ENCODE results near the gene NCOA7. TPM values are rescaled to one million over a fixed set of nuclear protein-coding genes. Genes with fewer than 3 reads are reported as not detected.

NCOA7 gene
- total RNA-seq, 1 experiment from 2014 or later, result 13.8 TPM

DNA sequence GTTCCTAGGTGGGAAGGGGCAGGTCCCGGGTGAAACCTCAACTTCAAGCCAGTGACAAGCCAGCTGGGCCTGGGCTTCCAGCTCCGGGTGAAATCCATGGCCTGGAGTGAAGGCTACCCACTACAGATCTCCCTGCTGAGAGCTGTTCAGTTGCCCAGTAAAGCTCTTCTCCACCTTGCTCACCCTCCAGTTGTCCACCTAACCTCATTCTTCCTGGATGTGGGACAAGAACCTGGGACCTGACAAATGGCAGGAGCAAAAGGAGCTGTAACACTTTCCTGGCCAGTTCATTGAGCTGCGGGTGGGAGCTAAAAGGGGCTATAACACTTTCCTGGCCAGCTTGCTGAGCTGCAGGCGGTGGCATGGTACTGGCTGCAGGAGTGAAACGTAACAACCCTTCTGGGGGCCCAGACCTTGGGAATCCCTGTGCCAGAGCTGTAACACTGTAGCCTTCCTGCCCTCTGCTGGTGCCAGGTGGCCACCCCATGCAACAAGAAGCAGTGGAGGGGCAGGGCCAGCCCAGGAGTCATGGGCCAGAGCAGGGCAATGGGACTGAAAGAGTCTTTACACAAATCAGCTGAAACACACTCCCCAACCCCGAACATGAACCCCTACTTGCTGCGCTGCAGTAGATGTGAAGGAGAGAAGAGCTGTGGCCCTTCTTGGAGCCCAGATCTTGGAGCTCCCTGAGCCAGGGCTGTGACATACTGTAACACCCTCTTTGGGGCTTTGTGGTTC is 162.2 kb downstream of the NCOA7 start:
- Histone ChIP-seq H3K27me3 (ENCODE audit: insufficient read depth, low read length) (no peaks in the 10 kb centered on the region), H3K9ac (ENCODE audit: low read length) (no peak overlapping the region), H3K4me1 (ENCODE audit: control insufficient read depth in 1 of 2, insufficient read depth in 2 of 2, low read length in 2 of 2) (peaks cover 8 to 15% of the 10 kb centered on the region in 2 experiments; a peak in 3 of 4 replicates), H3K36me3 (ENCODE audit: control insufficient read depth in 1 of 2, insufficient read depth in 2 of 2, low read length in 2 of 2) (no peaks in the 10 kb centered on the region), H3K4me3 (replicated peaks in 1 of 2; ENCODE audit: low read depth in 1 of 2, low read length in 2 of 2) (no peak overlapping the region), H3K27ac (ENCODE audit: low read depth, low read length) (no peak overlapping the region), H3K9me2 (ENCODE audit: insufficient read depth) (no peaks in the 10 kb centered on the region), H4K20me1 (ENCODE audit: insufficient read depth) (no peaks in the 10 kb centered on the region), H3K79me2 (ENCODE audit: insufficient read depth, low read length) (peaks cover 4% of the 10 kb centered on the region), H3K9me3 (ENCODE audit: control insufficient read depth in 1 of 2, insufficient read depth in 1 of 2, low read depth in 1 of 2, low read length in 2 of 2) (no peaks in the 10 kb centered on the region), H2AFZ (ENCODE audit: low read depth, low read length, poor library complexity, severe bottlenecking) (no peak overlapping the region), H3K4me2 (ENCODE audit: low read length) (no peak overlapping the region)
- POLR2A ChIA-PET, result no interaction called here
- BruUV-seq (replicated peaks), result no TSS peak
- CTCF ChIA-PET, result interaction anchor here (1.2 to 1.9 kb wide), 4 partner anchors 12 to 163 kb away, joined by 3 to 10 read pairs (median 4); partner anchors contain the start of gene NCOA7
- no peak for TF ChIP-seq ZFX (IDR thresholded peaks at IDR 0.05)
- TF ChIP-seq, protein P1, sequence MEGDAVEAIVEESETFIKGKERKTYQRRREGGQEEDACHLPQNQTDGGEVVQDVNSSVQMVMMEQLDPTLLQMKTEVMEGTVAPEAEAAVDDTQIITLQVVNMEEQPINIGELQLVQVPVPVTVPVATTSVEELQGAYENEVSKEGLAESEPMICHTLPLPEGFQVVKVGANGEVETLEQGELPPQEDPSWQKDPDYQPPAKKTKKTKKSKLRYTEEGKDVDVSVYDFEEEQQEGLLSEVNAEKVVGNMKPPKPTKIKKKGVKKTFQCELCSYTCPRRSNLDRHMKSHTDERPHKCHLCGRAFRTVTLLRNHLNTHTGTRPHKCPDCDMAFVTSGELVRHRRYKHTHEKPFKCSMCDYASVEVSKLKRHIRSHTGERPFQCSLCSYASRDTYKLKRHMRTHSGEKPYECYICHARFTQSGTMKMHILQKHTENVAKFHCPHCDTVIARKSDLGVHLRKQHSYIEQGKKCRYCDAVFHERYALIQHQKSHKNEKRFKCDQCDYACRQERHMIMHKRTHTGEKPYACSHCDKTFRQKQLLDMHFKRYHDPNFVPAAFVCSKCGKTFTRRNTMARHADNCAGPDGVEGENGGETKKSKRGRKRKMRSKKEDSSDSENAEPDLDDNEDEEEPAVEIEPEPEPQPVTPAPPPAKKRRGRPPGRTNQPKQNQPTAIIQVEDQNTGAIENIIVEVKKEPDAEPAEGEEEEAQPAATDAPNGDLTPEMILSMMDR (IDR thresholded peaks at IDR 0.05 in 2 of 3, conservative IDR thresholded peaks at IDR 0.05 in 1 of 3; ENCODE audit: borderline replicate concordance in 1 of 3, insufficient read depth in 1 of 3, low read depth in 2 of 3, low read length in 2 of 3), result peak; percentile 33 to 43 (median 38); a peak in 2 of 6 replicates
- no peak for TF ChIP-seq EGR1 (IDR thresholded peaks at IDR 0.05; ENCODE audit: low read depth)
- peak; percentile 65 for TF ChIP-seq RAD21 (IDR thresholded peaks at IDR 0.05; ENCODE audit: low read depth)
- no peak for TF ChIP-seq EZH2phosphoT487 (IDR thresholded peaks at IDR 0.05; ENCODE audit: borderline replicate concordance)
- no peak for TF ChIP-seq FOSL1 (IDR thresholded peaks at IDR 0.05; ENCODE audit: low read depth)
- TF ChIP-seq SP1 (IDR thresholded peaks at IDR 0.05; ENCODE audit: low read depth), result no peak
- 0 out of 2 replicates have a peak, but pooled peaks have one; percentile 15 for TF ChIP-seq CBX3 (IDR thresholded peaks at IDR 0.05; ENCODE audit: low read depth)
- DNase-seq (ENCODE audit: low read depth, low spot score) (no peak), ATAC-seq (0 out of 2 replicates have a peak, but pooled peaks have one; percentile 23)
- RAD21 ChIA-PET (ENCODE audit: low non-redundant PET in 1 of 2, low total read pairs in 2 of 2, uncharacterized antibody in 2 of 2, unreplicated experiment in 2 of 2), result no interaction called here
- intact Hi-C loops (cut with micrococcal nuclease), result loop anchor here (1.0 kb wide), 1 partner anchor 95 kb away; no protein-coding TSS in a partner anchor
